ENCODE data around the gene MORC4. TPM values are rescaled to one million over a fixed set of nuclear protein-coding genes. Genes with fewer than 3 reads are reported as not detected.
A peak's percentile ranks its signal among the peaks of the same experiment; 100 is the strongest.

The MORC4 gene
- total and polyA plus RNA-seq, 2 of the 4 experiments (the other 2 are of a cell fraction), result 17.5 to 34.2 TPM

DNA sequence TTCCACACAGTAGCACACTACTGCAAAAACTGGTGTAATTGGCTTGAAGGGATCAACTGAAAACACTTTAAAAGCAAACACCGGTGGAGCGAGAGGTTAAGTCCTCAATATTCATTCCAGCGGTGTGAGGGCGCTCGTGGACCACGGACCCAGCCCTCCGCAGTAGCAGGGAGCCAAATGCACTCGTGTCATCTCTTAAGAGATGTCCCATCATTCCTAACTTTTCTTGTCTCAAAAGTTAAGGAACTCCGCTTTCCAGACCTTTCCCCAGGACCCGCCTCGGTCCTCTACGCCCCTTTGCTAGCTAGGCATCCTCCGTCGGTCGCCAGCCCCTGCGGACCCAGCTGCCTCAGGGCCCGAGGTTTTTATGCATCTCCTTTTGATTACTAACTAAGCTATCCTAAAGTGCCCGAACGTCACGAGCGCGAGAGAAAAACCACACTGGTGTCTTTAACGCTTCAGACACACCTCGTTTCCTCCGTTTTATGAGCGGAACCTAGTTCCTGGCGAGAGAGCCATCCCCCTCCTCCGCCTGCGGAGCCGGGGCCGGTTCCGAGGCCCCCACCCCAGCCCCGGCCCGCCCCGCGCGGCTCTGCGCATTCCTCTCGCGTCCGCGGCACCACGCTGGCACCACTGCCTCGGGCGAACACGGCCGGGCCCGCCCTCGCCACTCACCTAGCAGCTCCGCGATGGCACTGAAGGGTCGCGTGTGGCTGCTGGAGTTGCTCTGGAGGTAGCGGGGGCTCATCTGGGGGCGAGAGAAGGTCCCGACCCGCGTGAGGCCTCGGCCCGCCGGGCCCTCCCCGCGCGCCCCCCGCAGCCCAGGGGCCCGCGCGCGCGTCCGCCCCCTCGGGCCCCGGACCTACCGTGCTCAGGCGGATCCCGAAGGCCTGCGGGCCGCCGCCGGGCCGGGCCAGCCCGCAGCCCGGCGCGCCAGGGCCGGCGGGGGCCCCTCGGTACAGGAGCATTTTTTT lies 723 bp downstream of the MORC4 start:
- Histone ChIP-seq H3K9ac (ENCODE audit: low read depth, low read length) (peak overlapping the region; percentile 77), H2AK9ac (replicated peaks; ENCODE audit: low read depth, low read length, poor library complexity) (peak overlapping the region; percentile 94), H2BK20ac (ENCODE audit: low read depth, low read length) (no peak overlapping the region), H3K9me3 (ENCODE audit: control insufficient read depth, insufficient read depth, low read length) (no peaks in the 10 kb centered on the region), H3K79me1 (ENCODE audit: low read depth in 1 of 2, low read length in 2 of 2) (peaks cover 0 to 15% of the 10 kb centered on the region in 2 experiments; a peak in 1 of 4 replicates), H3K23ac (ENCODE audit: low read depth, low read length) (peak overlapping the region; percentile 84), H3K4me2 (ENCODE audit: low read depth, low read length) (peak overlapping the region; percentile 75), H2BK5ac (ENCODE audit: low read depth, low read length, poor library complexity, severe bottlenecking) (no peak overlapping the region), H3K4ac (ENCODE audit: low read depth, low read length) (peak overlapping the region; percentile 59; the same call in 1 of the 2 replicates), H3K27ac (ENCODE audit: insufficient read depth, low read length) (peak overlapping the region; percentile 36), H3K18ac (ENCODE audit: low read depth, low read length) (no peak overlapping the region), H2AK5ac (ENCODE audit: low read depth, low read length) (no peak overlapping the region), H3K4me3 (ENCODE audit: insufficient read depth, low read depth, low read length) (peak overlapping the region; percentile 62), H4K8ac (ENCODE audit: low read depth in 2 of 2, low read length in 2 of 2) (peak overlapping the region in 1 of 2 experiments; percentile 52; a peak in 1 of 4 replicates), H3K4me1 (ENCODE audit: control insufficient read depth, insufficient read depth, low read length) (no peaks in the 10 kb centered on the region), H3K9me1 (ENCODE audit: insufficient read depth, low read length) (no peaks in the 10 kb centered on the region; the same call in 1 of the 2 replicates), H2AFZ (replicated peaks; ENCODE audit: low read length, poor library complexity) (peak overlapping the region; percentile 86), H4K91ac (ENCODE audit: insufficient read depth, low read depth, low read length) (peak overlapping the region; percentile 33; the same call in 1 of the 2 replicates), H3K56ac (ENCODE audit: extremely low read depth, insufficient read depth, low read length) (no peak overlapping the region), H3K36me3 (ENCODE audit: control insufficient read depth, insufficient read depth, low read length) (no peaks in the 10 kb centered on the region), H4K20me1 (ENCODE audit: insufficient read depth, low read length) (peaks cover 18% of the 10 kb centered on the region; the same call in 1 of the 2 replicates), H3K27me3 (ENCODE audit: control insufficient read depth, insufficient read depth, low read length) (peaks cover 3% of the 10 kb centered on the region; the same call in 1 of the 2 replicates), H2BK15ac (ENCODE audit: low read depth, low read length) (no peak overlapping the region), H3K14ac (replicated peaks; ENCODE audit: low read depth, low read length) (no peak overlapping the region), H4K5ac (ENCODE audit: low read depth, low read length) (no peak overlapping the region), H2BK120ac (ENCODE audit: low read depth, low read length) (no peak overlapping the region)
- intact Hi-C loops (cut with micrococcal nuclease), result loop anchor here (10.0 kb wide), 1 partner anchor 626 kb away; the partner anchor contains the start of gene PRPS1
- WGBS, 2 experiments (ENCODE audit: extremely low coverage in 2 of 2, insufficient read length in 1 of 2), result 53% methylated on average over 11 of the region's 88 CpGs; no CpG with 5 or more reads in 1 of the 2 experiments
- no TSS peak for BruUV-seq (replicated peaks)
- ChIA-PET POLR2A (ENCODE audit: unreplicated experiment) (interaction anchor here (0.6 kb wide), 1 partner anchor 20 kb away, joined by 3 read pairs; no protein-coding TSS in a partner anchor), CTCF (no interaction called here)
- DNase-seq, result peak; percentile 49
- in situ Hi-C loops (cut with MboI; ENCODE audit: low sequenced_read_pairs), result no loop called here
- peak; percentile 71 for ATAC-seq (ENCODE audit: low read depth)
- dilution Hi-C loops (cut with HindIII; ENCODE audit: low sequenced_read_pairs, unreplicated experiment), result no loop called here
- TF ChIP-seq CEBPB (IDR thresholded peaks at IDR 0.05; ENCODE audit: low read depth, low read length) (no peak), RAD21 (IDR thresholded peaks at IDR 0.05; ENCODE audit: low read length) (peak; percentile 56), RCOR1 (IDR thresholded peaks at IDR 0.05; ENCODE audit: insufficient replicate concordance, low read length) (no peak), SMC3 (IDR thresholded peaks at IDR 0.05; ENCODE audit: low read depth, low read length) (0 out of 2 replicates have a peak, but pooled peaks have one; percentile 13), MXI1 (IDR thresholded peaks at IDR 0.05; ENCODE audit: borderline replicate concordance, low read depth, low read length) (0 out of 2 replicates have a peak, but pooled peaks have one; percentile 34), CHD1 (IDR thresholded peaks at IDR 0.05; ENCODE audit: low read depth, low read length) (no peak)
- TF ChIP-seq, protein P1, sequence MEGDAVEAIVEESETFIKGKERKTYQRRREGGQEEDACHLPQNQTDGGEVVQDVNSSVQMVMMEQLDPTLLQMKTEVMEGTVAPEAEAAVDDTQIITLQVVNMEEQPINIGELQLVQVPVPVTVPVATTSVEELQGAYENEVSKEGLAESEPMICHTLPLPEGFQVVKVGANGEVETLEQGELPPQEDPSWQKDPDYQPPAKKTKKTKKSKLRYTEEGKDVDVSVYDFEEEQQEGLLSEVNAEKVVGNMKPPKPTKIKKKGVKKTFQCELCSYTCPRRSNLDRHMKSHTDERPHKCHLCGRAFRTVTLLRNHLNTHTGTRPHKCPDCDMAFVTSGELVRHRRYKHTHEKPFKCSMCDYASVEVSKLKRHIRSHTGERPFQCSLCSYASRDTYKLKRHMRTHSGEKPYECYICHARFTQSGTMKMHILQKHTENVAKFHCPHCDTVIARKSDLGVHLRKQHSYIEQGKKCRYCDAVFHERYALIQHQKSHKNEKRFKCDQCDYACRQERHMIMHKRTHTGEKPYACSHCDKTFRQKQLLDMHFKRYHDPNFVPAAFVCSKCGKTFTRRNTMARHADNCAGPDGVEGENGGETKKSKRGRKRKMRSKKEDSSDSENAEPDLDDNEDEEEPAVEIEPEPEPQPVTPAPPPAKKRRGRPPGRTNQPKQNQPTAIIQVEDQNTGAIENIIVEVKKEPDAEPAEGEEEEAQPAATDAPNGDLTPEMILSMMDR (conservative IDR thresholded peaks at IDR 0.05; ENCODE audit: low read depth, low read length), result peak; percentile 53
